ENCODE measurements around the gene ELN.

ELN gene

GRCh38 chr7:73992101-73992562 is 35.8 kb upstream of the ELN start:
- peaks cover 9% of the 10 kb centered on the region; the same call in 1 of the 2 replicates for H3K9me3 ChIP-seq (ENCODE audit: insufficient read depth, low read length)
- no peak overlapping the region for H3K4me3 ChIP-seq (ENCODE audit: low read length)
- no peak overlapping the region for H3K4me2 ChIP-seq (ENCODE audit: low read length)
- no peak overlapping the region for H3K9ac ChIP-seq (ENCODE audit: low read length)
- no peak overlapping the region for H2AFZ ChIP-seq (ENCODE audit: low read depth, low read length)
- no peak overlapping the region for H3K27ac ChIP-seq (ENCODE audit: low read length)
- no peaks in the 10 kb centered on the region for H3K79me2 ChIP-seq (ENCODE audit: low read length)
- no peaks in the 10 kb centered on the region for H3K27me3 ChIP-seq (ENCODE audit: low read depth, low read length)
- TF ChIP-seq CTCF (IDR thresholded peaks at IDR 0.05; ENCODE audit: low read depth, low read length) (no peak), EZH2phosphoT487 (IDR thresholded peaks at IDR 0.05; ENCODE audit: low read depth) (no peak)
- no peaks in the 10 kb centered on the region for H4K20me1 ChIP-seq (ENCODE audit: insufficient read depth, low read length)
- no peaks in the 10 kb centered on the region for H3K4me1 ChIP-seq (ENCODE audit: low read length)
- H3K36me3 ChIP-seq (replicated peaks; ENCODE audit: low read depth, low read length), result no peaks in the 10 kb centered on the region

- Histone ChIP-seq H3K27me3 (ENCODE audit: low read depth, low read length) (no peaks in the 10 kb centered on the region), H2AFZ (ENCODE audit: low read depth, low read length) (no peak overlapping the region), H3K4me1 (ENCODE audit: low read length) (no peaks in the 10 kb centered on the region), H3K79me2 (ENCODE audit: low read length) (no peaks in the 10 kb centered on the region), H3K36me3 (replicated peaks; ENCODE audit: low read depth, low read length) (no peaks in the 10 kb centered on the region), H3K9ac (ENCODE audit: low read length) (no peak overlapping the region), H3K9me3 (ENCODE audit: insufficient read depth, low read length) (peaks cover 9% of the 10 kb centered on the region; the same call in 1 of the 2 replicates), H3K4me3 (ENCODE audit: low read length) (no peak overlapping the region), H4K20me1 (ENCODE audit: insufficient read depth, low read length) (no peaks in the 10 kb centered on the region), H3K4me2 (ENCODE audit: low read length) (no peak overlapping the region), H3K27ac (ENCODE audit: low read length) (no peak overlapping the region)
- TF ChIP-seq CTCF (IDR thresholded peaks at IDR 0.05; ENCODE audit: low read depth, low read length) (no peak), EZH2phosphoT487 (IDR thresholded peaks at IDR 0.05; ENCODE audit: low read depth) (no peak)
These were observed 34.0 kb upstream of the ELN start for GRCh38 chr7:73994023-73994422.

DNA sequence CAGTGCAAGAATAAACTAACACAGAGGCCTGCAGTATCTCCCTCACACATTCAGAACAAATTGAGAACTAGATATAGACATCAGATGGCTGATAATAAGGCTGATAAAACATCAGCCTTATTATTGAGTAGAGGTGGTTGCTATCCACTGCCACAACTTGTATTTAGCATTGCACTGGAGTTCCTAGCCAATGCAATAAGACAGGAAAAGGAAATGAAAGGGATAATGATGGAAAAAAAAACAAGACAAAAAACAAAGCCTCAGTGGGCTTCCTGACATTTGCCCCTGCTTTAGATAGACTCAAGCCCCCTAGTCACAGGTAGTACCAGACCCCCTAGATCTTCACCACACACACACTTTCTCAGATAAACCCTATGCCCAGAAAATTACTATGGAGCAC is 33.2 kb upstream of the ELN start:
- Histone ChIP-seq H2AFZ (ENCODE audit: low read depth, low read length) (no peak overlapping the region), H3K9me3 (ENCODE audit: insufficient read depth, low read length) (peaks cover 9% of the 10 kb centered on the region; the same call in 1 of the 2 replicates), H3K9ac (ENCODE audit: low read length) (no peak overlapping the region), H3K27ac (ENCODE audit: low read length) (no peak overlapping the region), H4K20me1 (ENCODE audit: insufficient read depth, low read length) (no peaks in the 10 kb centered on the region), H3K4me1 (ENCODE audit: low read length) (no peaks in the 10 kb centered on the region), H3K4me2 (ENCODE audit: low read length) (no peak overlapping the region), H3K27me3 (ENCODE audit: low read depth, low read length) (no peaks in the 10 kb centered on the region), H3K79me2 (ENCODE audit: low read length) (no peaks in the 10 kb centered on the region), H3K36me3 (replicated peaks; ENCODE audit: low read depth, low read length) (no peaks in the 10 kb centered on the region), H3K4me3 (ENCODE audit: low read length) (no peak overlapping the region)
- TF ChIP-seq CTCF (IDR thresholded peaks at IDR 0.05; ENCODE audit: low read depth, low read length) (no peak), EZH2phosphoT487 (IDR thresholded peaks at IDR 0.05; ENCODE audit: low read depth) (no peak)

GRCh38 chr7:73995330-73995729 is 32.6 kb upstream of the ELN start:
- TF ChIP-seq CTCF (IDR thresholded peaks at IDR 0.05; ENCODE audit: low read depth, low read length) (no peak), EZH2phosphoT487 (IDR thresholded peaks at IDR 0.05; ENCODE audit: low read depth) (no peak)

More at GRCh38 chr7:73995330-73995729, 32.6 kb upstream of the ELN start:
- Histone ChIP-seq H3K27ac (ENCODE audit: low read length) (no peak overlapping the region), H3K4me2 (ENCODE audit: low read length) (no peak overlapping the region), H3K36me3 (replicated peaks; ENCODE audit: low read depth, low read length) (no peaks in the 10 kb centered on the region), H3K79me2 (ENCODE audit: low read length) (no peaks in the 10 kb centered on the region), H3K9ac (ENCODE audit: low read length) (no peak overlapping the region), H3K4me1 (ENCODE audit: low read length) (no peaks in the 10 kb centered on the region), H3K4me3 (ENCODE audit: low read length) (no peak overlapping the region), H4K20me1 (ENCODE audit: insufficient read depth, low read length) (no peaks in the 10 kb centered on the region), H3K27me3 (ENCODE audit: low read depth, low read length) (no peaks in the 10 kb centered on the region), H2AFZ (ENCODE audit: low read depth, low read length) (no peak overlapping the region), H3K9me3 (ENCODE audit: insufficient read depth, low read length) (peaks cover 9% of the 10 kb centered on the region; the same call in 1 of the 2 replicates)
